Measurements from ENCODE around the gene PRPF39.
A peak's percentile ranks its signal among the peaks of the same experiment; 100 is the strongest.

The PRPF39 gene

GRCh38 chr14:45082420-45082819 is 1.5 kb upstream of the PRPF39 start:
- DNase-seq, result no peak

GRCh38 chr14:45083617-45083975 is 320 bp upstream of the PRPF39 start:
- no peak for DNase-seq

GRCh38 chr14:45084946-45085346 is 1.0 kb downstream of the PRPF39 start:
- DNase-seq, result no peak

- DNase-seq, result no peak
Observed at GRCh38 chr14:45089813-45090212, 5.9 kb downstream of the PRPF39 start.

GRCh38 chr14:45091710-45092109 is 7.8 kb downstream of the PRPF39 start:
- DNase-seq, result no peak

GRCh38 chr14:45094275-45094674 is 10.4 kb downstream of the PRPF39 start:
- DNase-seq, result no peak

- DNase-seq, result no peak
Observed at GRCh38 chr14:45095143-45095542, 11.2 kb downstream of the PRPF39 start.

GRCh38 chr14:45096218-45096617 is 12.3 kb downstream of the PRPF39 start:
- DNase-seq, result no peak

GRCh38 chr14:45103806-45104205 is 19.9 kb downstream of the PRPF39 start:
- no peak for DNase-seq

GRCh38 chr14:45104561-45104960 is 20.6 kb downstream of the PRPF39 start:
- no peak for DNase-seq

GRCh38 chr14:45112896-45113781 is 29.2 kb downstream of the PRPF39 start:
- no peak for DNase-seq

GRCh38 chr14:45114327-45114726 is 30.4 kb downstream of the PRPF39 start:
- DNase-seq, result no peak

- no peak for DNase-seq
Observed at GRCh38 chr14:45118594-45118993, 34.7 kb downstream of the PRPF39 start.

- no peak for DNase-seq
Observed at GRCh38 chr14:45120096-45120495, 36.2 kb downstream of the PRPF39 start.

- DNase-seq, result no peak
Observed at GRCh38 chr14:45123271-45123670, 39.4 kb downstream of the PRPF39 start.

- DNase-seq, result no peak
Observed at GRCh38 chr14:45125754-45126153, 41.8 kb downstream of the PRPF39 start.

GRCh38 chr14:45128963-45129629 is 45.2 kb downstream of the PRPF39 start:
- no peak for DNase-seq

- DNase-seq, result no peak
Observed at GRCh38 chr14:45133683-45134050, 49.8 kb downstream of the PRPF39 start.

- peak; percentile 97 for DNase-seq
Observed at GRCh38 chr14:45134051-45134958, 50.4 kb downstream of the PRPF39 start, which contains the start of gene FKBP3. FKBP3 (minus strand) TSS chr14:45134481; CDS start chr14:45134456, 25 bp downstream.

GRCh38 chr14:45135156-45135555 is 51.2 kb downstream of the PRPF39 start:
- DNase-seq, result peak; percentile 67

GRCh38 chr14:45135659-45136395 is 51.9 kb downstream of the PRPF39 start, which contains the start of gene FANCM:
FANCM (plus strand) TSS chr14:45135930; CDS start chr14:45136032, 102 bp downstream.
- DNase-seq, result peak; percentile 95

GRCh38 chr14:45136399-45136798 is 52.5 kb downstream of the PRPF39 start:
- DNase-seq, result no peak

All from NCI-H748 treated with DMSO at 0.1 percent for 48 hours (cell line).